ENCODE results near the gene ACP6.

DNA sequence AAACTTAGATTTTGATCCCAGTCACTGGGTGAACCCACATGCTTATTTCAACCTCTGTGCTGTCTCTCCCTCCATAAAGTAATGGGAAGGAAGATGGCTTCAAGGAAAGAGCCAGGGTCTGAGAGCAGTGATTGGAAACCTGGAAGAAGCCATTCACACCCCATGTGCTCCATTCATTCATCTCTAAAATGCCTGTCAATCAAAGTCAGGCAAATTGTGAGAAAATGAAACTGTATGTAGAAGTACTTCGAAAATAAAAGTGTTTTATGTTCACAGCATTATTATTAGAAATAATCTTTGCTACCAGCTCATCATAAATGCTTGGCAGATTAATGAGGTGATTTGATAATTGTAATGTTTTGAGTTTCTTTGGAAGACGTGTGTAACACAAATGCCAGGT is 61.0 kb downstream of the ACP6 start:
- no peak for TF ChIP-seq POLR2A (IDR thresholded peaks at IDR 0.05)
- TF ChIP-seq, protein P1, sequence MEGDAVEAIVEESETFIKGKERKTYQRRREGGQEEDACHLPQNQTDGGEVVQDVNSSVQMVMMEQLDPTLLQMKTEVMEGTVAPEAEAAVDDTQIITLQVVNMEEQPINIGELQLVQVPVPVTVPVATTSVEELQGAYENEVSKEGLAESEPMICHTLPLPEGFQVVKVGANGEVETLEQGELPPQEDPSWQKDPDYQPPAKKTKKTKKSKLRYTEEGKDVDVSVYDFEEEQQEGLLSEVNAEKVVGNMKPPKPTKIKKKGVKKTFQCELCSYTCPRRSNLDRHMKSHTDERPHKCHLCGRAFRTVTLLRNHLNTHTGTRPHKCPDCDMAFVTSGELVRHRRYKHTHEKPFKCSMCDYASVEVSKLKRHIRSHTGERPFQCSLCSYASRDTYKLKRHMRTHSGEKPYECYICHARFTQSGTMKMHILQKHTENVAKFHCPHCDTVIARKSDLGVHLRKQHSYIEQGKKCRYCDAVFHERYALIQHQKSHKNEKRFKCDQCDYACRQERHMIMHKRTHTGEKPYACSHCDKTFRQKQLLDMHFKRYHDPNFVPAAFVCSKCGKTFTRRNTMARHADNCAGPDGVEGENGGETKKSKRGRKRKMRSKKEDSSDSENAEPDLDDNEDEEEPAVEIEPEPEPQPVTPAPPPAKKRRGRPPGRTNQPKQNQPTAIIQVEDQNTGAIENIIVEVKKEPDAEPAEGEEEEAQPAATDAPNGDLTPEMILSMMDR (IDR thresholded peaks at IDR 0.05): no peak

All from vagina (tissue), 2 donors.